ENCODE results near the gene SUN1. TPM values are rescaled to one million over a fixed set of nuclear protein-coding genes. Genes with fewer than 3 reads are reported as not detected.
A peak's percentile ranks its signal among the peaks of the same experiment; 100 is the strongest.

SUN1 gene
- total and polyA plus RNA-seq, 2 experiments from 2014 or later = 63.3 to 145 TPM

GRCh38 chr7:877312-878232, 45.3 kb downstream of the SUN1 start:
- ATAC-seq (peak; percentile 2; the same call in 1 of the 3 replicates), DNase-seq (ENCODE audit: low spot score) (peak; percentile 55)
- Histone ChIP-seq H3K4me3 (peak overlapping the region; percentile 79), H3F3A (replicated peaks; ENCODE audit: low read depth) (peaks cover 23% of the 10 kb centered on the region), H3K79me2 (replicated peaks; ENCODE audit: insufficient read depth) (peaks cover 56% of the 10 kb centered on the region), H2AFZ (no peak overlapping the region), H3K9me2 (ENCODE audit: insufficient read depth) (no peaks in the 10 kb centered on the region), H3K36me3 (ENCODE audit: insufficient read depth) (no peaks in the 10 kb centered on the region; the same call in none of the 2 replicates), H3K4me1 (ENCODE audit: insufficient read depth) (peaks cover 10% of the 10 kb centered on the region; the same call in 1 of the 2 replicates), H4K20me1 (replicated peaks; ENCODE audit: insufficient read depth) (peaks cover 30% of the 10 kb centered on the region), H3K4me2 (peak overlapping the region; percentile 81), H3K27ac (ENCODE audit: low read depth) (peak overlapping the region; percentile 86; the same call in 1 of the 2 replicates), H3K27me3 (ENCODE audit: insufficient read depth) (no peaks in the 10 kb centered on the region)
- H3K9me3 Mint-ChIP-seq = peaks cover 7% of the 10 kb centered on the region; the same call in 2 of the 3 replicates
- peaks cover 7% of the 10 kb centered on the region for H3K27me3 Mint-ChIP-seq (ENCODE audit: insufficient read depth, low read depth, poor library complexity)
- peaks cover 17% of the 10 kb centered on the region for H3K4me1 Mint-ChIP-seq
- peak overlapping the region; percentile 92 for H3K27ac Mint-ChIP-seq
- no peak for TF ChIP-seq CREB1 (CRISPR knock-in tag; IDR thresholded peaks at IDR 0.05; ENCODE audit: low read depth)
- no peak for TF ChIP-seq ETS1 (IDR thresholded peaks at IDR 0.05)
- no peak for TF ChIP-seq ZNF462 (CRISPR knock-in tag; IDR thresholded peaks at IDR 0.05)
- no peak for TF ChIP-seq POLR2AphosphoS5 (IDR thresholded peaks at IDR 0.05; ENCODE audit: low read depth)
- no peak for TF ChIP-seq ZNF331 (CRISPR knock-in tag; IDR thresholded peaks at IDR 0.05; ENCODE audit: low read depth)
- no peak for TF ChIP-seq EZH2phosphoT487 (IDR thresholded peaks at IDR 0.05; ENCODE audit: unreplicated experiment)
- TF ChIP-seq STAT1 (IDR thresholded peaks at IDR 0.05; ENCODE audit: unreplicated experiment) = no peak
- TF ChIP-seq ZNF114 (CRISPR knock-in tag; IDR thresholded peaks at IDR 0.05) = no peak
- H3K36me3 Mint-ChIP-seq (ENCODE audit: low read depth) = peaks cover 44% of the 10 kb centered on the region
- H3K4me3 Mint-ChIP-seq = peak overlapping the region; percentile 88

Measured in GM23338 (cell line).